Kidney glomerular epithelial cell (primary cell): ENCODE results near the gene MYH15.

ENCODE experiments used
- DNase-seq: peaks from one replicate; lab custom pipeline; 2025; lab: John Stamatoyannopoulos, UW

Gene MYH15

GRCh38 chr3:108471426-108471825 is 39.0 kb downstream of the MYH15 start:
- no peak for DNase-seq

- no peak for DNase-seq
Measured at GRCh38 chr3:108469126-108469525, 41.3 kb downstream of the MYH15 start.

GRCh38 chr3:108468577-108468976 is 41.8 kb downstream of the MYH15 start:
- DNase-seq: no peak

GRCh38 chr3:108462899-108463298 is 47.5 kb downstream of the MYH15 start:
- no peak for DNase-seq

GRCh38 chr3:108461661-108462111 is 48.7 kb downstream of the MYH15 start:
- no peak for DNase-seq

- DNase-seq: no peak
Measured at GRCh38 chr3:108459225-108459624, 51.2 kb downstream of the MYH15 start.

GRCh38 chr3:108455212-108455705 is 55.1 kb downstream of the MYH15 start:
- DNase-seq: no peak

- DNase-seq: no peak
Measured at GRCh38 chr3:108453565-108453964, 56.8 kb downstream of the MYH15 start.

GRCh38 chr3:108450444-108450843 is 60.0 kb downstream of the MYH15 start:
- no peak for DNase-seq

- DNase-seq: no peak
Measured at GRCh38 chr3:108448593-108448992, 61.8 kb downstream of the MYH15 start.

GRCh38 chr3:108447096-108447847 is 63.1 kb downstream of the MYH15 start:
- DNase-seq: no peak

- DNase-seq: no peak
Measured at GRCh38 chr3:108442281-108442680, 68.1 kb downstream of the MYH15 start.

- DNase-seq: no peak
Measured at GRCh38 chr3:108441518-108441917, 68.9 kb downstream of the MYH15 start.

- DNase-seq: no peak
Measured at GRCh38 chr3:108441071-108441507, 69.3 kb downstream of the MYH15 start.

- no peak for DNase-seq
Measured at GRCh38 chr3:108438542-108438941, 71.9 kb downstream of the MYH15 start.

GRCh38 chr3:108437439-108437838 is 73.0 kb downstream of the MYH15 start:
- DNase-seq: no peak

- DNase-seq: no peak
Measured at GRCh38 chr3:108433928-108434327, 76.5 kb downstream of the MYH15 start.

- DNase-seq: no peak
Measured at GRCh38 chr3:108432431-108432830, 78.0 kb downstream of the MYH15 start.

- DNase-seq: no peak
Measured at GRCh38 chr3:108430540-108430939, 79.9 kb downstream of the MYH15 start.

- no peak for DNase-seq
Measured at GRCh38 chr3:108428586-108428985, 81.8 kb downstream of the MYH15 start.

GRCh38 chr3:108420926-108421325 is 89.5 kb downstream of the MYH15 start:
- DNase-seq: peak; percentile 31

- DNase-seq: no peak
Measured at GRCh38 chr3:108416111-108416869, 94.1 kb downstream of the MYH15 start.

GRCh38 chr3:108415661-108416060 is 94.7 kb downstream of the MYH15 start:
- no peak for DNase-seq
